NCI-H526 treated with DMSO at 0.1 percent for 48 hours (cell line): ENCODE data around the gene FAM98B.

Experiments
- DNase-seq: peaks from one replicate; lab custom pipeline; 2025; lab: John Stamatoyannopoulos, UW

The FAM98B gene

DNA sequence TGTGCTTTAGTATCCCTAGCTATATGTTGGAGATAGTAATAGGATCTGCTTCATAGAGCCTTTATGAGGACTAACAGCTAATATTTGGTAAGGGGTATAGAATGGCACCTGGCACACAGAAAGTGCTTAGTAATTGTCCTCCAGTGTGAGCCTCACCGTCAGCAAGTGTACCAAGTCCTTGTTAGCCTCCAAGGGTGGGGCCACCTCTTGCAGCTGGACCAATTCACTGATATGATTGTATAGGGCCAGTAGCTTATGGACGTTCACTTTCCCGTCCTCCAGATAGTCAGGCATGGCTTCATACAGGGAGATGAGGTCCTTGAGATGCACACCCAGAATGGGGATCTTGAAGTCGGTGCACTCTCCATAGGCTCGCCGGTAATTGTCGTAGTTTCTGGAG is 53.6 kb downstream of the FAM98B start:
- no peak for DNase-seq

DNA sequence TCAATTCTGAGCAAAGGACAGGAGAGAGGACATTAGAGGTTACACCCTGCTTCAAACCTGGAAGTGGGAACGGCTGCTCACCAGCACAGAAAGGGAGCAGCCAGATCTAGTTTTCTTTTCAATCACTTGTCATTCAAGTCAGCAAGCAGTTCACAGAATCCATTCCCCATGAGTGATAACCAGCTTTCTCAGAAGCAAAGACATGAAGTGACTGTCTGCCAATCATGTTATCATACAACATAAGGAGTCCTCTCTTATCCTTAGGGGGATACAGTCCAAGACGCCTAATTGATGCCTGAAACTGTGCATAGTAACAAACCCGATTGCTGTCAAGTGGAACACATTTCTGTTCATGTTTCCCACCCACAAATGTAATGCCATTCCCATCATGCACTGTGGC is 54.7 kb downstream of the FAM98B start:
- DNase-seq = no peak

DNA sequence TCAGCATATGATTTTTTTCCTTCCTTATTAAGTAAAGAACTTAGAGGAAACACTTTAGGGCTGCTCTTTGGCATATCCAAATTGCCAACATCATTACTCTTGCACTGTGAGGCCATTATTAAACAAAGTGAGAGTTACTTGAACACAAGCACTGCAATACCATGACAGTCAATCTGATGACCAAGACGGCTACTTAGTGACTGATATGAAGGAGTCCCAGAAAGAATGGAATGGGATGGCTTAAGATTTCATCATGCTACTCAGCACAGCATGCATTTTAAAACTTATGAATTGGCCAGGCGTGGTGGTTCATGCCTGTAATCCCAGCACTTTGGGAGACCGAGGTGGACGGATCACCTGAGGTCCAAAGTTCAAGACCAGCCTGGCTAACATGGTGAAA is 55.2 kb downstream of the FAM98B start:
- DNase-seq = no peak

DNA sequence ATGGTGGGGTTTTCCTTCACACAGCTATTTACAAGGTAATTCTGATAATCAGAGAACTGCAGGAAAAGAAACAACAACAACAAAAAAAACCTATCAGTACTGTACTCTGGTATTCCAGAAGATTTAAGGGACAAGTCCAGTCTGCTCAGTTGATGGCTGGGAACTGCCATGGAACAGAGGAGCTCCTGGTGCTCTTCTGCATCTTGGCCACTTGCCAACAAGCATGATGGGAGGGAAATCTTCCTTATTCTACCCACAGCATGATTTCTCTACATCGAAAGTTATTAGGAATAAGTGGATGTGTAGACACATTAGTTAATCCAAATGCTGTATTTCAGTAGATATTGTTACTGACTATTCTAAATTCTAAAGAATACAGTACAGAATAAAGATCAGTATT is 59.0 kb downstream of the FAM98B start:
- DNase-seq = no peak

DNA sequence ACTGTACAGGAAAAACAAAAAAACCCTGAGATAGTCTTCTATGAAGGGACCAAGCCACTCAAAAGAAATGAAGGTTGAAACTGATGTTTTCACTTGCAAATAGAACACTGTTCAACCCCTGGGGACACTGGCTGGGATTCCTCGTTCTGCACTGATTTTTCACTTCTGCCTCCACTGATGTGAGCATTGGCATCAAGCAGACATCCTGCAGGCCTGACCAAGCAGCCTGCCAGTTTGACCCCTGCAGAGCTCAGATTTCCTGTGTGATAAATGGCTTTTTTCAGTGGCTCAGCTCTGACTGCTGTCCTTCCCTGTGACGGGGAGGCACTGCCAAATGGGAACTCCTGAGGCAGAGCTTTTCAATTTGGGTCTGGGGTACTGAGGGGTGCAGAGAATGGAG is 60.7 kb downstream of the FAM98B start:
- DNase-seq = no peak

DNA sequence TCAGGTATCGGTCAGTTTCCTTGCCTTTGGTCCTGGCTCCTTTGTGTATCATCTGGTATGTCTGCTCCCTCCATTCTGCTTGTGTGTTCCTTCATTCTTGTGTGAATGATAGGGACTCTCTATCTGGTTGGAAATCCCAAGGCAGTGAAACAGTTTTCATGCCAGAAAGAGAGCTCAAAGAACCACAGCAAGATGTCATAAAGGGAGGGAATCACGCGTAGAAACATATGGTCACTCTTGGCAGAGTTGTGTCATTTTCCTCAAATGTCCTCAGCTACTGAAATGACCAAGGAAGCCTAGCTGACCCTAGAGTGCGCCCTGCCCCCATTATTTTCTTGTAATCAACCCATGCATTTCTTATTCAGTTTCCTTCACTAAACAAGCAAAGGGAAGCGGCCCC is 62.7 kb downstream of the FAM98B start:
- DNase-seq = no peak

DNA sequence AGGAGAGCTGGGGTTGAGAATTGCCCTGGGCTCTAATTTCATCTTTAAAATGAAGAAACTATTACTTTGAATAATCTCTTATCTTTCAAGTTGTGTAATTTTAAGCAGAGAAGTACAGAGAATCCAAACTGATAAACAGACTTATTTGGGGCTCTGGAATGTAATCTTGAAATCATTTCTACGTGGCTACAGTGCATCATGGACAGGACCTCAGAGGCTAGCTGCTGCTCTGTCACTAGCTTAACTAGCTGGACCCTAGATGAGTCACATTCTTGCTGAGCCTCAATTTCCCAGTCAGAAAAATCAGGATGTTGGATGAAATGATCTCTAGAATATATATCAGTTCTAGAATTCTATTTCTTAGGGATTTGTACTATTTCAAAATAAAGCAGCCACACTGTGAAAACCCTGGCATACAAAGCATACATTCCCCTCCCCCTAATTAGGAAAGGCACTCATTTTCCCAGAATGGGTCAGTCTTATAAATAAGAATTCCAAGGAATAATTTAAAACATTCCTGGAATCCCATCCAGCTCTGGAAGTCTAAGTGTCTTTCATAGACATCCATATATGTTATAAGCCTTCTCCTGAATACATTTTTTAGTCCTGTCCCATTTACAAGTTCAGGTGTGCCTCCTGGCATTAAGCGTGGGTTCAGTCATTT is 63.5 kb downstream of the FAM98B start:
- no peak for DNase-seq

DNA sequence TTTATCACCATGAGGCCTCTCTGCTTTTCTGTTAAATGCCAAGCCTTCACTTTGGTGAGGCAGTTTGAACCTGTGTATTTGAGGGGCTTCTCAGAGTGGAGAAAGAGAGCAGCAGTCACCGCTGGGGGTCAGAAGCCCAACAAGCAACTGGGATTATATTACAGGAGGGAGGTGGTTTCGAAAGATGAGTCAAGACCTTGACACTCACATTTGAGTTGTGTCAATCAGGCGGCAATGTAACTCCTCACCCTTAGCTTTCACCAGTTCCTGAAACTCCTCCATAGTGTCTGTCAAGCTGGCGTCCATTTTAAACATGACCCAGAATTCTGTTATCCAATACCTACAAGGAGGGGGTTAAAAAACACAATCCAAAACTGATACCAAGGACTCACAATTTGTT is 64.2 kb downstream of the FAM98B start:
- DNase-seq = no peak

DNA sequence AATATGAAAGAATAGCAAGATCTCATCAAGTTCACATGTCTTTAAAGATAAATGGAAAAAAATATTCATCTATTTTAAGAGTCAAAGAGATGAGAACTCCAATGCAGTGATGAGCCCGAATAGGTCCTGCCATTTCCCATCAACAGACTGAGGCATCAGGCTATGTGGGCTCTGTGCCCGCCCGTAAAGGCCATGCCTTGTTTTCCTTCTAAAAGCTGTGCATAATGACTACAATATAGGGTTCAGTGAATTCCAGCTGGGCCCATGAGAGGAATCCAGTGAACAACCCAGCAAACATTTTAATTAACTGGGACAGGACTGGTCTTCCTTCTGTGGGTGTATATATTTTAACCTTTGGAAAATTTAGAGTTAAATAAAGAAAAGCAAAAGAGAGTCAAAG is 66.1 kb downstream of the FAM98B start:
- no peak for DNase-seq

DNA sequence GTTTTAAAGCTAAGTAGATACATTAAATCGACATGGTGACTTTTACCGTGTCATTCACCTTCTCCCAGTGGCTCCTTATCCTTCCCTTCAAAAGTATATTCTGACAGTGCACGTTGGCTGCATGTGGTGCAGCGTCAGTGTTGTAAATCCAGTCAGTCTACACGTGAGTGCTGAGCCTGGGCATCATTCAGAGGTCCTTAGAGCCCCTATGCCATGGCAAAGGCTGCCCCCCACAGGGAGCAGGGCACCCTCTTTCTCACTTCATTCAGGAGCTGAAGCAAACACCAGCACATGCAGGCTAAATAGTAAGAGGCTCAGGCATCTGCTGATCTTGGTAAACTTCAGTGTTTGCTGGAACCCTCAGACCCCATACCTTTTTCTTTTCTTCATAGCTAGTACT is 67.4 kb downstream of the FAM98B start:
- no peak for DNase-seq

DNA sequence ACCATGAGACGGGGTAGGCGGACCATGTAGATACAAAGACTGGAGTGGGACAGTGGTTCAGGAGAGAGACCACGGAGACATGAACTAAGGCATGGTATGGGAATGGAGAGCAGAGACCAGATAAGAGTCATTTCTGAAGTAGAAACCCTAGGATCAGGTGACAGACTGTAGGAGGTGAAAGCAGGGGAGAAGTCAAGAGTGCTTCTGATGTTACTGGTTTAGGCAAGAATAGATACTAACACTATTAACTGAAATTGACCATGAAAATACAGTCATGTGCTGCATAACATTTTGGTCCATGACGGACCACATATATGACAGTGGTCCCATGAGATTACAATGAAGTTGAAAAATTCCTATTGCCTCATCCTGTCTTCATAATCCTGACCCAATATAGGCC is 69.0 kb downstream of the FAM98B start:
- DNase-seq = no peak

DNA sequence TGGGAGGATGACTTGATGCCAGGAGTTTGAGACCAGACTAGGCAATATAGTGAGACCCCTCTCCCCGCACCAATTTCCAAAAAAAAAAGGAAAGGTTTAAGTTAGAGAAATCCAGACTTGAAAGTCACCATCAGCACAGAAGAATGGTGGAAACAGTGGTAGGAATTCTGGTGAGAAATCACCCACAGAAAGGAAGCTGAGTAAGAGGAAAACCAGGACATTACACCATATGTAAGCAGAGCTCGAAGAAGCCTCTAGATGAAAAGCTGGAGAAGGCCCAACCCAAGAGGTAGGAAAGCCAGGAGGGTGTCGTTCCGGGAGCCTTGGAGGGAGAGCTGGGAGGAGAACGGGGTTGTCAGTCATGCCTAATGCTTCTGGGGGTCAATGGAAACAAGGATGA is 70.2 kb downstream of the FAM98B start:
- no peak for DNase-seq

DNA sequence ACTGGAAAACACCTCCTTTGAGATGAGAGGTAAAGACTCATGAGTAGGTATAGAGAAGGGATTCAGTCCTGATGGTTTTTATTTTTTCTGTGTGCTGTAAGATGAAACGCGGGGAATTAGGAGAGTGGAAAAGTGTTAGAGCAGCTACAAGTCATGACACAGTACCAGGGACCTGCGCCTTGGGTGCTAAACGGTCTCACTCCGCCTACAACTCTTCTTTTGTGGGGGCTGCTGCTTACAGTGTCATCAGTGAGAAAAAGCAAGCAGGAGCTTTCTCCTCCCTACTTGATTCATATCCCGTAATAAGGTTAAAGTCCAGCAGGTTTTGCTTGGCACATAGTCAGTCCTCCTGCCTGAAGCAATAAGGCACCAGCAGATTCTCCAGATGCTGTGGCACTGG is 71.6 kb downstream of the FAM98B start:
- DNase-seq = no peak

DNA sequence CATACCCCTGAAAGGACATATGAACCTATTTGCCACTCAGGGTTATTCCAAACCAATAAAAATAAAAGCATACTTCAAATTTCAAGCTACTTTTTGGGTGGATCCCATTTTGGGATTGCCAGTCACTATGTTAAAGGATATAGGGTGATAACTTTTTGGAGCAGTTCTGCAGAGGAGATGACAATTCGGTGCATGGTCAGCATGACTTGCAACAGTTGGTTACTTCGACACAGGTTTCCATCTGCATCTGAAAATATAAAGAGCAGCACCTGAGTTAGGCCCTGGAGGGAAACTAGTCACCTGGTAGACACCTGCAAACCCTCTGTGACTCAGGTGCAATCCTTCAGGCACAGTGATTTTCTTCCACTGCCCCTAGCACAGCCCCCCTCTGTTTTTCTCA is 72.2 kb downstream of the FAM98B start:
- DNase-seq = no peak

DNA sequence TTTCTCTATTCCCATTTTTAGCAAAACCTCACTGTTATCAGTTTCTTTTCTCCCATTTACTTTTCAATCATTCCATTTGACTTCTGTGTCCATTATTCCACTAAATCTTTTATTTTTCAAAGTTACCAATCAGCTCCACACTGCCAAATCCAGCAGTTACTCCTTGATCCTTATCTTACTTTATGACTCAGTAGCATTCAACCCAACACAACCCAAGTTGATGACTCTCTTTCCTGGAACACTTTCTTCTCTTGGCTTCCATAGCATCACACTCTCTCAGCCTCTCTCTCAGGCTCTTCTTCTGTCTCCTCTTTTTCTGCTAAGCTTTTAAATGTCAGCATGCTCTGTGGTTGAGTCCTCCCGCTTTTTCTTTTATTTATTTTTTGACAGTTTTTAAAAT is 74.4 kb downstream of the FAM98B start:
- DNase-seq = no peak

DNA sequence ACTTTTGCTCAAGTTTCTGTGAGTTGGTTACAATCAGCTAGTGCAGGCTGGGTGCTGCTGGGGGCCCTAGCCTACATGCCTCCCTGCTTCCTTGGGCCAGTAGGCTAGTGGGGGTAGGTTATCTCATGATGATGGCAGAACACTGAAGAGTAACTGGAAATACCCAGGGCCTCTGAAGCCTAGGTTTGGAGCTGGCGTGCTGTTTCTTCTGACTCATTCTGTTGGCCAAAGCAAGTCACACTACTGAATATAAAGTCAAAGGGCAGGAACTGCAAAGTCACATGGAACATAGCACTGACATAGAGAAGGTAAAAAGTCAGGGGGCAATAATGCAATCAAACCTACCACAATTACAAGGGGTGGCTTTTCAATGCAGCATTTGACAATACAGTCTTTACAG is 76.2 kb downstream of the FAM98B start:
- DNase-seq = no peak

DNA sequence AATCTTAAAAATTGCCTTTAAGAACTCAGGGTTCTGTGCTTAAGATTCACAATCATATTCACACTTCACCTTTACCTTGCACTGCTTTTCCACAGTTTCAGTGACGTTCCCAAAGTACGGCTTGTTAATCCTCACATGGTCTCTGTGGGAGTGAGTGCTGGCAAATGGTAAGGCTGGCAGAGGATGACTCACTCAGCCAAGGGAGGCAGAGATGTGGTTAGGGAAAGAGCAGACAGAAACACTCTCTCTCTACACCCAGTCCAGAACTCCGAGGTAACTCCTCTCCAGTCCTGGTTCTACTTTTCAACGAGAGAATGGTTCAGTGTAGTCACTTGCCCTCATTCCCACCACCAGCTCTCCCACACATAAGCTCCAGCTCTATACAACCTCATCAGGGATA is 77.6 kb downstream of the FAM98B start:
- DNase-seq = no peak

DNA sequence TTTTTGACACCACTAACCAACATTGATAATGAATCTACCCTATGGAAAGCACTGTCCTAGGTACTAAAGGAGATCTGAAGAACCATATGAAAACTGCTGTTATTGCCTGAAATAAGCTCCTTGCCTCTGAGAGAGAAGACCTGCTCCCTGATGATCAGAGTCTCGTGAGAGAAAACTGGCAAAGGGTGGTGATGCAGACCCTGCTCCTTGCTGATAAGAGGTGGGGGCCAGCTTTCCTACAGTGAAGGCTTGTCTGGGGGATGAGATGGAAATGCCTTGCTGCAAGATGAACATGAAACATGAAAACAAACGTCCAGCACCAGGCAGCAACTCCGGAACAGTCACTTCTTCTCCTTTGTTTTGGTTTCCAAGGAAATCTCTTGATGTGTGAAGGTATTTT is 78.8 kb downstream of the FAM98B start:
- DNase-seq = no peak

DNA sequence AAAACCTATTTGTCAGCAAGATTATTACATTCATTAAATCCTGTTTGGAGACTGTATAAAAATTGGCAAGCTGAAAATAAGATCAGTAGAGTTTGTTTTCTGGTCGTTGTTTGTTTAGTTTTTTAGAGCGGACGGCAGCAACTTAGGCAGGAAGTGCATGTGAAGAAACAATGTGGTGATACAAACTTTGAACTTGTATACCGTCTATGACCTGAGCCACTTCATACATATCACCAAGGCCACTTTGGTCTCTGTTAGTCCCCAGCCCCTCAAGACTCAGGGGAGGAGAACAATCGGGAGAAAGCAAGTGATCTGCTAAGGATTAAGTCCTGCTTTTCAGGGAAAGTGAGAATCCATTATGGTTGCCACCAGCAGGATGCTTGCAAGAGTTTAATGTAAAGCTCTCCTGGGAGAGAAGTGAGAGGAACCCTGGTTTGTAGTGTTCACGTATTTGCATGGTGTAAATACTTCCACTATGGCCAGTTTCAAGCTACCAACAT is 79.5 kb downstream of the FAM98B start:
- DNase-seq = no peak

DNA sequence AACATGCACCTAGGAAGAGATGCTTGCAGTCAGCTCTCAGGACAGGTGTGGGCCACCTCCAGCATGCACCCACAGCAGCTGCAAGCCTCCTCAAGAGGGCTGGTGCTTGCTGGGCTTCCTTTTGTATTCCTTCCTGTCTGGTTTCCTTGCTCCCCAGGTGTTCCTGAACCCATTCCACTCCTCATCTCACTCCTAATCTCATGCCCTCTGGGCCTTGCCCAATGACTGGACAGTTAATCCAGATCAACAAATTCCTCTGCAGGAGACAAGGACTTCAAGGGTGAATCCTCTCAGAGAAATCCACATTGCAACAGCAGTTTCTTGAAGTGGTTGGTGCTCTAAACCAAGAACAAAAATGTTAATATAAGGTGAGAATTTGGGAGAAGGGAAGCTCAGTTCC is 80.0 kb downstream of the FAM98B start:
- DNase-seq = no peak

DNA sequence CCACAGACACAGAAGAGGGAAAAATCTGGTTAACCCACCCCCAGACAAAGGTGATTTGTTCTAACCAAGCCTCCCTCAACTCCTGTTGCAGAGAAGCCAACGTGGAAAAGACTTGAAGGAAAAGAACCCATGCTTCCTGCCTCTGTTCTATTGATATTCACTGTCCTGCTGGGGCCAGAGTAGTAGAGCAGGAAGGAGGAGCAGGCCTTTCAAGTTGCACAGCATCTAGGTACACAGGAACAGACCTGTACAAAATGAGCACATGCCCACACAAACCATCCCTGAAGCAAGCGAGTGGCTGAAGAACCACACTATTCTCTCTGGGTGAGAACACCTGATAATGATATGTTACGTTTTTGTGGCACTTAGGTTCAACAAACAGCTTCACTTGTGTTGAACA is 80.8 kb downstream of the FAM98B start:
- DNase-seq = no peak

DNA sequence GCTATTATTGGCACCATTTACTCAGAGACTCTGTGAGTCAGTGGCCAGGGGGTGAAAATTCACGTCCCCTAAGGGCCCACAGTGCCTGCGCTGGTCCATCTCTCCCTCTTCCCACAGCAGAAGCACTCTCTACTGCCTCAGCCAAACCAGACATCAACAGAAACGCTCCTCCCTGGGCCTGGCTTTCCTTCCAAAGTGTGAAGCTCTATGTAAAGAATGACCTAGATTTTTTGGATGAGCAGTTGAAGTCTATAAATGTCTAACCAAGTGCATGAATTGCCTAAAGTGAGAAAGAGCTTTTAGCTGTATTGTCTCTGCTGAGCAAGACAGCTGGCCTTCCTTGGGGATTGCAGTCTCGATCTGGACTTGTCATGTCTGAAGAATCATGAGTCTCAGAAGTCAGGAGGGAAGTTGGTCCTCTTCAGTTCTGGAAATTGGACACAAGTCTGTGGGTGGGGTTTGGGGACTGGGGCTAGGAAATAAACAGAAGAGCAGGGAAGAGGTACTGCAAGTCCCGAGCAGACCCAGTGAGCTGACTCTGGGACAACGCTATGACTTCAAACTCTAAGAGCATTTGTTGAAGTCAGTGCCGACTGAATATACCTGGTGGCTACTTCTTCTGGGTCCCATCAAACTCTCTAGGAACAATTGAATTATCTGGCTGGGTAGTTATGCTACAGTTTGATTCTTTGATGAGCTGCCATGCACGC is 81.7 kb downstream of the FAM98B start:
- no peak for DNase-seq

DNA sequence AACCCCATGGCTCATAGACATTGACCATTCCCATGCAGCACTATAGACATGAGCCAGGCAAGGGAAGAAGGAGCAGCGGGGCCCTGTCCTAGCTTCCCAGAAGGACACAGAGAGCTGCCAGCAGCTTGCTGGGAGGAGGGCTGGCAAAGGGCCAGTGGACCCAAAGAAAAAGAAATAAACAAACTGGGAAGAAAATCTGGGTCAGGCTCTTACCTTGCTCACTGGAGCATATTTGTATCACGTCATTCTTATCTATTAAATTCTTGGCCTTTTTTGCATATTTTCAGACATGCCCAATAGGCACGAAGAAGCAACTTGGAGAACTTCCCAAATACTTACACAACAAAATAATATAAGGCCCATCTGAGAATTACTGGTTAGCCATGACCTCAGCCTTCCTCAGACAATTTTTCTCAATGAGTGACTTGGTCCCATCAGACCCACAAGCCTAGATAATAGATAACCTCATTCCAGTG is 82.3 kb downstream of the FAM98B start:
- no peak for DNase-seq
